Hematopoietic multipotent progenitor cell treated with erythropoietin and hydrocortisone succinate and interleukin-3 and kit ligand, for 17 days (in vitro differentiated cells): ENCODE results near the gene CEP41.

Source experiments
- DNase-seq: peaks from one replicate; pipeline ENCODE4 v3.0.0-alpha.2; 2015; ENCODE audit warnings: low spot score

The CEP41 gene

DNA sequence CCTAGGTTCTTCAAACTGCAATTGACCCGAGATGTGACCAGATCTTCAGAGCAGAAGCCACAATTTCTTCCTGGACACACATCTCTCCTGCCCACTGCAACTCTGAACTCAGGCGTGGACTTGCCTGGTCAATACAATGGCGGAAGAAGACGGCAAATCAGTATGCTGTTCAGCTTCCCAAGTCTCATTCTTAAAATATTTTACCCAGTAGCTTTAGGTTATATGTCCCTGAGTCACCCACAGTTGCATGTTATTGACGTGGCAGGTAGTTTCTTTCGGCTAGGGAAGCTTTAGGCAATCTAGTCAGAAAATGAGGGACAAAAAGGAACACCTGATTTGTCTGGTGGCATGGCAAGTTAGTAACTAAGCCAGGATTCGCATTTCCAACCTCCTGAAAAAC, 22.5 kb downstream of the CEP41 start:
- DNase-seq: no peak

DNA sequence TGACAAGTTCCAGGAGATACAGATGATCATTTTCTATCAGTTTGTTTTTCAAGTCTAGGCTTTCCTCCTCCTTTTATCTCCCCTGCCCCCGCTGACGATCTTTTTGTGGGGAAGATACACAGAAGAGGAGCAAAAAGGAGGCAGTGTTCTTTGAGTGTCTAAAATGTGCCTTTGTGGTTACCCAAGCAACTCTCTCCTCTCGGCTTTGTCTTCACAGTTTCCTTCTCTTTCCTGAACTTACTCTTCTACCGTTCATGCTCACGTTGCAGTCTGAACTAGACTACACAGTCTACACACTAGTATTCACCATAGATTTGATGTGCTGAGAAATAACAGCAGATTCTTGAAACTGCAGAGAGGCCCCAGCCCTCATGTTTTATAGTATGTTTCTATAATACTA, 23.6 kb downstream of the CEP41 start:
- no peak for DNase-seq

DNA sequence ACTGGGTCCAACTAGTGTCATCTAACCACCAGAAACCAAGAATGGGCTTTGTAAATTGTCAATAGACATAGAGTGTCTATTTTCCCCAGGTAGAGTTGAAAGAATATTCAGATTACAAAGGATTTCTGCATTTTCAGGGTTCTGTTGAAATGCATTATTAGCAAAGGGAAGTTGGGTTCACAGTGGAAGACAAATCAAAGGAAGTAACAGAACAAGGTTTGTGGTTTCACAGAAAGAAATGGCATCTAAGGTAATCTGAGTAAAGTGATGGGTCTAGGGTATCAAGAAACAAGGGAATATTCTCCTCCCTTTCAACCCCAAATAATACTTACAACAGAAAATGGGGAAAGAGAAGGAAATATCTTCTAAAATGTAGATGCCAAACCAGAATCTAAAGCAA, 25.8 kb downstream of the CEP41 start:
- DNase-seq: no peak

- no peak for DNase-seq
Observed at GRCh38 chr7:130413201-130413600, 27.6 kb downstream of the CEP41 start.

DNA sequence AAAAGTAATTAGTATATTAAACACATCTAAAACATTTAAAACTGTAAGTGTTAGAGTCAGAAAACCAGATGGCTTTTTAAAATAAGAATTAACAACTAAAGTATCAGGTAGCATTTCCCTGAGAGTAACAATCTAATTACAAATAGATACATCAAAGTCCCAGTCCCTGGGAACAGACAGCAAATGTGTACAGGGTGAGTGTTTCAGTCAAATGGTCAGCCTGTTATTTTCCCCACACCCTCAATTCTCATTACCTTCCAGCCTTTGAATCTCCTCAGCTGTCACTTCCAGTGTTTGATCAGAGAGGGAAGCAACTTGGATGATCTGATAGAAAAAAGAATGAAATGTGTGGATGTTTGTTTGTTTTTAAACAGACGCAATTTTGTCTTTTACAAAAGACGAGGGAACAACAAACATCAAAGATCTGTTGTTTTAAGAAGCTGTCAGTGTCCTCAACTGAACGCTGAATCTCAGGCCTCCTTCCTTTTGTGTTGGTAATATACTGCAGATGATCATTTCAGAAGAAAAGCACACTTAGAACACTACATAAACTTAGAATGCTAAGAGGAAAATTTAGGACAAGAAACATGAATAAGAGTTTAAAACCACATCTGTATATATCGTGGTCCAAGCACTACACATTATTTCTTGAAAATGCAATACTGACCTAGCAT, 29.8 kb downstream of the CEP41 start:
- DNase-seq: no peak

GRCh38 chr7:130409712-130410072, 31.1 kb downstream of the CEP41 start:
- DNase-seq: no peak

DNA sequence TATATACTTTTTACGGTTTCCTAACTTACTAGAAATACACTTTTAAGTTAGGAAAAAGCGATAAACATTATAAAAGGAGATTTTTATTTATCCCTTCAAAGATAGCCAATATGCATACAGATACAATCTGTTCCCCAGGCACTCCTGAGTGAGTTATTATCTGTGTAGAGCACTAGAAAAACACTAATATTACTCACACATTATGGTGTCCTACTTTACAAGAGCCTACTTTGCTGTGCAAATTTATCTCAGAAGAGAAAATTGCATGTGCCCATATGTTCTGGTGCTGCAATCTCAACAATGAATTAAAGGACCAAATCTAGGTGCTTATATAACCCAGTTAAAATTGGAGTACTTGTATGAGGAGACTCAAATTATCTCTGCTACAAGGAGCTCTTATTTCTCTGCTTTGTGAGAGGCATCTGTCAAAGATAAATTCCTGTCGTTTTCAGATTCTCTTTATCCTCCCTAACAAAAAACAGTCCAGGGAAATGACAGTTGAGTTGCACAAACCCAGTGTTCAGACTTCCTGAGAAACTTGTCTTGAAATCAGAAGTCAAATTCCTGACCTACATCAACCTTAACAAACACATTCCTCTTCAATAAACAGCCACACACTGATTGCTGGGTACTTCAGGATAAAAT, 31.6 kb downstream of the CEP41 start:
- DNase-seq: no peak

DNA sequence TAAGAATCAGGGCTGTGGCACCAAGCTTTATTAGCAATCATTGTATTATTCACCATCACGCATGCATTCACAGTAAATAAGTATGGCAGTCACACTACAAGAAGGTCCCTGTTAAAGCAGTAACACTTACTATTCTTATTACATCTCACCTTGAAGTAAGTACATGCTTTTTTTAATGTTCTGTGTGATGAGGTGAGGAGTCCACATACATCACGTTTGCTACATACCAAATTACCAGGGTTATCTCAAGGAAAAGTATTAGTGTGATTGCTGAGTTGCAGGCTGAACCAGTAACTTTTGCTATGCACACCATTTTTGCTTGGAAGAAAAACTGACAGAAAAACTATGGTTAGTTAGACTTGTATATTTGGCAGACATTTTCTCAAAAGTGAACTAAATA, 35.8 kb downstream of the CEP41 start:
- no peak for DNase-seq

- DNase-seq: no peak
Observed at GRCh38 chr7:130401578-130401977, 39.2 kb downstream of the CEP41 start.

- DNase-seq: no peak
Observed at GRCh38 chr7:130401101-130401500, 39.7 kb downstream of the CEP41 start.

- DNase-seq: no peak
Observed at GRCh38 chr7:130400120-130400572, 40.7 kb downstream of the CEP41 start.

GRCh38 chr7:130398526-130399090, 42.2 kb downstream of the CEP41 start:
- DNase-seq: no peak

GRCh38 chr7:130397758-130398073, 43.1 kb downstream of the CEP41 start:
- no peak for DNase-seq

GRCh38 chr7:130397051-130397757, 43.6 kb downstream of the CEP41 start:
- no peak for DNase-seq

DNA sequence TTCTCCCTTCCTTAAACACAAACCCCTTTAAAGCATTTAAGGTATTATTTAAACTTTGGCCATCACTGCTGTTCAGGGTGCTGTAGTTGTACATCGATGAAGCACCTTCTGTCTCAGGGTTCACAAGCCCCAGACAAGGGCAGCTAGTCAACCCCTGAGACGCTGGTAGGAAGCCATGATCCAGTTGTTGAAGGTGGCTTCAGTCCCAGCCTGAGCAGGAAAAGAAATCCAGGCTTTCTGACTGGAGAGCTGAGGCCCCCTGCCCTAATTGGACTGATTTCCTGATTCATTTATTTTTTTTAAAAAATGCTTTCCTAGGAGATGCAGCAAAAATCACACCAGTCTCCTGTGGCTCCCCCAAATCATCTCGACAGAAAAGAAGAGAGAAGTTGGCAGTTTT, 44.7 kb downstream of the CEP41 start:
- DNase-seq: no peak

GRCh38 chr7:130395421-130395820, 45.4 kb downstream of the CEP41 start:
- no peak for DNase-seq

GRCh38 chr7:130394421-130395195, 46.2 kb downstream of the CEP41 start:
- no peak for DNase-seq

- DNase-seq: no peak
Observed at GRCh38 chr7:130393841-130394411, 46.9 kb downstream of the CEP41 start.

GRCh38 chr7:130393101-130393561, 47.7 kb downstream of the CEP41 start:
- no peak for DNase-seq

DNA sequence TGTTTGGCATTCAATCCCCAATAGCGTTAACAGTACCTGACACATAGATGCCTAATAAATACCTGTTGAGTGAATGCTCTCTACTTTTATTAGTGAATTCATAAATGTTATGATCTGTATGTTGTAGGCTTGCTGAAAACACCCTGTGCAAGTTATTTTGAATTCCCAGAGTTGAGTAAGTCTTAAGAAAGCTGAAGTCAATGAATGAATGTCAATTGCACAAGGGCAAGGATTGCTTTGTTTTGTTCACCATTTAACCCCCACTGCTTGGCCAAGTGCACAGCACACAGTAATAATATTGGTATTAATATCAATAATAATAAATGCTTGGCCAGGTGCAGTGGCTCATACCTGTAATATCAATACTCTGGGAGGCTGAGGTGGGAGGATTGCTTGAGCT, 50.3 kb downstream of the CEP41 start:
- DNase-seq: no peak

DNA sequence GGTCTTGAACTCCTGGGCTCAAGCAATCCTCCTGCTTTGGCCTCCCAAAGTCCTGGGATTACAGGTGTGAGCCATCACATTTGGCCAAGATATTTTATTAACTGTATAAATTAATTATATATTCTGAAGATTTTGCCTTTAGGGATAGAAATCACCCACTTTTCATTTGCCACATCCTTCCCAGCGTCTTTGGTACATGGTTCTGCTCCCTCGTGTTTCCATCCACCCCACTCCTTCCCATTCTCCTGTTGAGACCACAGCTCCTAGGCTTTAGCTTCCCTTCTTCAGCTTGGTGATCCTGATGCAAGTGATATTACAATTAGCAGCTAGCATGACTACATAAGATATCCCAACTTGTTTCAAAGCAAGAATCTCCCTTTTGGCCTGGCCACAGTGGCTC, 52.1 kb downstream of the CEP41 start:
- no peak for DNase-seq
